HS-5 (cell line): Measurements from ENCODE around the gene FUCA1.

Experiments
- DNase-seq: peaks from one replicate; pipeline ENCODE4 v3.0.0-alpha.2; 2012; ENCODE audit warnings: low read depth

The FUCA1 gene

DNA sequence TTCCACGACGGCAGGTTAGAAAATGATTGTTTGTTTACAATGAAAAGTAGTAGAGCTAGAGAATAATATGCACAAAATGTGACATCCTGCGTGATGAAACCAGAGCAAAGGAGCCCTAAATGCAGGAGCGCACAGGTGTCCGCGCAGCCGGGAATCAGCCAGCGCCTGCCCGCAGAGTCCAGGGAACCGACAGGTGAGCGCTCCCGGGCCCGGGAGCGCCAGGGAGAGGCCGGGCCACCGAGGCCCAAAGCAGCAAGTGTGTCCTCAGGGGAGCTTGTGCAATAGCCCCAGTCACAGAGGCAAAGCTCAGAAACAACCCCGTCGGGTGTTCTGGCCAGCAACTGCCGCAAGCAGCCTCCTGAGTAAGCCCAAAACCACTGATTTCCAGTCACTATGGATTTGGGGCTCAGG is 66.7 kb downstream of the FUCA1 start:
- no peak for DNase-seq

DNA sequence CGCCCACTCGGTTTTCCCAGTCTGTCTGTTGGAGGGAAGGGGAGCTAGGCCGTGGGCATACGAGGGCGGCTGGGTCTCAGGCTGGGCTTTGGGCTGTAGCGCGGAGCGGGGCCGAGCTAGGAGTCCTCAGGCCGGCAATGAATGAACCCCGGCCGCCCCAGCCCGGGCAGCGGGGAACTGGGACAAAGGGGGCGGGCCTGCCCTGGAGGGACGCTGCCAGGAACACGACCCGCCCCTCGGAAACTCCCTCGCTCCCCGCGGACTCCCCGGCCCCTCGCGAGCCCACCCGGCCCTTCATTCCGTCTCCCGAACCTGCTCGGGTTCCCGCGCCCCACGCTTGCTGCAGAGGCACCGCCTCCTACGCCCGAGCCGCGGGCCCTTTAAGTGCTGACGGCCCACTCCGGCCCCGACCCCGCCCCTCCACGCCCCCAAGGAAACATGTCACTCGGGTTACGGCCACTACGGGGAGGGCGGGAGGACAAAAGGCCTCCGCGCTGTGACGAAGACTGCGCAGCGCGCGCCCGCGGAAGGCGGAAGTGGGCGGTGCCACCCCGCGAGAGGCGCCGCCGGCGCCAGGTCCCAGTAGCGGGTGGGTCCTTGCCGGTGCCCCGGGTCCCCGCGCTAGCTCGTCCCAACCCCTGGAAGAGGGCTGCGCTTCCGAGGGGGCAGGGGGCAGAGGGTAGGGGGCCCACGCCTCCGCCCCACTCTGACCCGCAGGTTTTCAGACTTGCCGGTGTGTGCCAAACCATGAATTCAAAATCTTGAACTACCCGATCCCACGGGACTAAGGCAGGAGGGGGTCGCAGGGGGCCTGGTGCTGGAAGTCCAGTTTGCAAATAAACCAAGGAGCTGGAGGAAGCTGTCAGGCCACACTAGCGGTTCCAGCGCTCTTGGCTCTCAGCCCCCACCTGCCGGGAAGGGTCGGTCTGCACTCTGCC is 67.4 kb downstream of the FUCA1 start, which contains the start of gene GALE:
GALE (minus strand) TSS at position 355 of the 938 bp plus-strand sequence. CDS start 1,747 bp downstream, outside the sequence.
- DNase-seq = peak; percentile 71

DNA sequence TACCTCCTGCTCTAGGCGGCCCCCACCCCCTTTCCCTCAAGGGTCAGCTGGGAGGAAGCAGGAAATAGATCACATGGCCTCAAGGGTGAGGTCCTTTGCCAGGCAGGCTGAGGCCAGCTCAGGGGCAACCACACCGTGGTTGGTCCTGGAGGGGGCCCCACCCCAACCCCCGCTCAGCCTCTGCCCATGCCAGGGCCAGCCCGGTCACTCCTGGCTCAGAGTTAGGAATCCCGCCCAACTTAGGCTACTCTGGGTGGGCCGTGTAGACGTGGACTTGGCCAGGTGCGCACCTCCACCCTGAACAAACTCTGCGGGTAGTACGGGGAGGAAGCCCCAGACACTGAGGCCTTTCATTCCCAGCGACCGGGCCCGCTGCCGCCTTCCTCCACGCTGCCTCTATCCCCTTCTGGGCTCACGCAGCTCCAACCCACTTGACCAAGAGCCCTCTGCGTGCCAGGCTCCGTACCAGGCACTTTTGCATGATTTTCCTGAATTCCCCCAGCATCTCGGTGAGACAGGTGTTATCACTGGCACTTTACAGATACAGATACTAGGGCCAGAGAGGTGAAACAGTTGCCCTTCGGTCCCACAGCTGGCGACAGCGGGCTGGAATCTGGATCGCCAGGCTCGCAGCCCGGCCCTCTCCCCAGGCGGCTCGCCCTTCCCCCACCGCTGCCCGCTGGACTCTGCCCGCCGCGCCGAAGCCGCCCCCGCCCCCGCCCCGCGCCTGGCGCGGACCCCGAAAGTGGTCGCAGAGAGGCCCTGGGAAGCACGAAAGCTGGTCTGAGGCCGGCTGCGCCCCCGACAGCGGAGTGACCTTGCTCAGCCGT is 68.3 kb downstream of the FUCA1 start:
- peak; percentile 43 for DNase-seq

DNA sequence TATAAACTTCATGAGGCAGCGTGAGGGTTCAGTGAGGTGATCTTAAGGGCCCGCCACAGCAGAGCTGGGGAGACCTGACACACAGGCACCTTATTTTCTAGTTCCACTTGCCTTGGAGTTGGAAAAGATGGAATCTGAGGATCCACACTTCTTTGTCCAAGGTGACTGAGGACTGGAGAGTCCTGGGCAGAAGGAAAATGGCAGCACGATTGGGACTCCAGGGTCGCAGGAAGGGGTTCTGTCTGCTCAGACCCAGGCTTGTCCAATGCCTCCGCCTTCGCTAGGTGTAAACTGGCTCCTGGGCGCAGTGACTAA is 68.9 kb downstream of the FUCA1 start:
- DNase-seq = no peak

DNA sequence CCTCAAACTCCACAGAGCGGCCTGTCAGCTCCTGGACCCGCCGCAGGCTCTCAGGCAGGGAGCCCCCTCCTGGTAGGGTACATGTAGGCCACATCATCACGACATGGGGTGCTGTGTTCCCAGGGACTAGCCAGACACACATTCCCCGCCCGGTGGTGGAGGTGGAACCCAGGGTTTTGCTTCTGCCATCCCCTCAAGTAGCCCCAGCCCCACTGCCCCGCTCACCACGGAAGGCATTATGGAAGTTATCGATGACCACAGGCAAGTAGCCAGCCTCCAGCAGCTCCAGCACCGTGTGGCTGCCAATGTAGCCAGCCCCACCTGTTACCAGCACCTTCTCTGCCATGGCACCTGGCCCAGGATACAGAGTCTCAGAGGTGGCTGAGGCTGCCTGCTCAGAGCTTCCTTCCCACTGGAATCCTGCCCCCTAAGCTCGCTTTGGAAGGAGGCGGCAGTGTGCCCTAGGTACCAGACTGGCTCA is 69.4 kb downstream of the FUCA1 start:
- no peak for DNase-seq

DNA sequence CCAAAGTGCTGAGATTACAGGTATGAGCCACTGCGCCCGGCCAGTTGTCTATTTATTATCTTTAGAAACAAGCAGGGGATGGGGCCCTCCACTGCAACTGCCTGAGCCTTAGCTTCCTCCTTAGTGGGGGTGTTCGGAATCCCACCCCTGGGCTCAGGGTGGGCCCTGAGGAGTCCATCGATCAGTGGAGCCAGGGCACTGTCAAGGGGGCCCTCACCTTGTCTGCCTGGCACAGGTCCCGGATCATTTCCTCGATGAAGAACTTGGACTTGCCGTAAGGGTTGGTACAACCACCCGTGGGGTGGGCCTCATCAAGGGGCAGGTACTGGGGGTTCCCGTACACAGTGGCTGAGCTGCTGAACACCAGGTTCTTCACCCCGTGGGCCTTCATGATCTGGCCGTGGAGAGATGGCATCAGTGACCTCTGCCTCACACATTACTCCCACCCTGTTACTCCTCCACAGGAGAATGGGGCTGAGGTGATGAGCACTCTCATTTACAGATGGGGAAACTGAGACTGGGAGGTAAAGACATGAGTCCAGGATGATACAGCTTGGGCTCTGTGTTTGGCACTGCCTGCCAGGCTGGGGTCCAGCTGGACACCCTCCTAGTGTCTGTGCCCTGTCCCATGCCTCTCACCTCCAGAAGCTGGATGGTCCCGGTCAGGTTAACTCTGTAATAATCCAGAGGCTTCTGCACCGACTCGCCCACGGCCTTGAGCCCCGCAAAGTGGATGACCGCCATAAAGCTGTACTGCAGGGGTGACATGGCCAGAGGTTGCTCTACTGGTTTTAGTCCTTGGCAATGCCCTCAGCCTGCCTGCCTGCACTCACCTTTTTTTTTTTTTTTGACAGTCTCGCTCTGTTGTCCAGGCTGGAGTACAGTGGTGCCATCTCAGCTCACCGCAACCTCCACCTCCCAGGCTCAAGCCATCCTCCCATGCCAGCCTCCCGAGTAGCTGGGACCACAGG is 70.3 kb downstream of the FUCA1 start:
- DNase-seq = no peak

DNA sequence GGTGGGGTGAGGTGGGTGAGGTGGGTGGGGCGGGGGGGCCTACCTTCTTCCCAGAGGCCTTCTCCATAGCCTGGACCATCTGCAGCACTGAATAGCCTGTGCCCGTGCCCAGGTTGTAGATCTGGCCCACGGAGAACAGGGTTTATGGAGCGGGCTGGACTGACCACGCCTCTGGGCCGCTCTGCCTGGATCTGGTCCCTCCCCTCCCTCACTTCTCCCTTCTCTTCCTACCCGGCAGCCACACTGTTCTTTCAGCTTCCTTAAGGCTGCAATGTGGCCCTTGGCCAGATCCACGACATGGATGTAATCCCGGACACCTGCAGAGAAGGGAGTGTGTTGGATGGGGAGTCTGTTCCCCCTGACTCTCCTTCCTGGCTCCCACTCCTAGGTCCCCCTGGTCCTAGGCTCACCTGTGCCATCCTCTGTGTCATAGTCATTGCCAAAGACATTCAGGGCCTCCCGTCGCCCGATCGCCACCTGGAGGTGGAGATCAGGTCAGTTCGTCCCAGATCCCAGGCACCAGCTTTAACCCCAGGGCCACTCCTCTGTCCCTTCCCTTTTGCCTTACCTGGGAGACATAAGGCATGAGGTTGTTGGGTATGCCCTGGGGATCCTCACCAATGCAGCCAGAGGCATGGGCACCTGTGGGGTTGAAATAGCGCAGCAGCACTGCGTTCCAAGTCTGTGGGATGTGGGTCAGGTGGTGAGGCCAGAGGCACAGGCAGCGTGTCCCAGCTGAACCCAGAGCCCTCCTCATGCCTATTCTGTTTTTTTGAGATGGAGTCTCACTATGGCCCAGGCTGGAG is 71.4 kb downstream of the FUCA1 start:
- no peak for DNase-seq

DNA sequence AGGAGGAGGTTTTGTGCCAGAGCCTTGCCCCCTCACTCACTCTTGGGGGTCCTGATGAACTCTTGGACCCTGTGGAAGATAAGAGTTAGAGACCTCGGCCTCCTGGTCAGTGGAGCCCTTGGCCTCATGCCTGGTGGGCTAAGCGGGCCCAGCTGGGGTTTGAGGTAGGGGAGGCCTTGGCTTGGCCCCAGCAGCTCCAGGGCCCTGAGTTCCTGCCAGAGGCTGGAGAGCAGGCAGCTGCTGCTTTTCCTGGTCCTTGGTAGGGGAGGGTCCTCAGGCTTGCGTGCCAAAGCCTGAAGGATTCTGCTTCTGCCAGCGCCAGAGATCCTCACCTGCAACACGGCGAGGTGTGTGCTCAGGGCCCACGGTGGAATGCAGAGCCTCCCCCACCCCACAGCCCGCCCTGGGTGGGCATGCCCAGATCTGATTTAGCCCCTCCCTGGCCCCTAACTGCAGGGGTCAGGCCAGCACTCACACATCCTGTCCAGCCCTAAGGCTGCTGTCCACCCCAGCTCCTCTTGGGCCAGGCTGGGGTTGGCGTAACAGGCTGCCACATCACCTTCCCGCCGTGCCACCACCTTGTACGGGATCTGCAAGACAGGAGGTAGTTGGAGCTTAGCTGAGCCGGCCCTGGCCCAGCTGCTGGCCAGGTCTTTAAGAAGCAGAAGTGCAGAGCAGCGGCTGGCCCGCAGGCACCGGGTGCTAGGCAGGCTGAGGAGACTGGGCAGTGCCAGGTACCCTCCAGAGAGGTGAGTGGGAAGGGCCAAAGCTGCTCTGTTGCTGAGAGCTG is 72.2 kb downstream of the FUCA1 start:
- DNase-seq = no peak
